Large intestine (tissue), 3 donors: Measurements from ENCODE around the gene SLC2A1. TPM values are rescaled to one million over a fixed set of nuclear protein-coding genes. Genes with fewer than 3 reads are reported as not detected.

Experiments used
- DNase-seq, 2 donors: peaks; one replicate each; pipeline versions ENCODE4 v3.0.0 to v3.0.0-alpha.2; 2013
- H3K27ac ChIP-seq: one replicate; pipeline ENCODE4 v1.5.1; 2013; ENCODE audit warnings: low read length
- H3K27me3 ChIP-seq: 2 replicates; pipeline ENCODE4 v1.6.1; 2013; ENCODE audit warnings: low read length; ENCODE audit not compliant: control insufficient read depth, insufficient read depth
- H3K36me3 ChIP-seq: 2 replicates; pipeline ENCODE4 v1.6.1; 2013; ENCODE audit warnings: low read length; ENCODE audit not compliant: control insufficient read depth, insufficient read depth
- H3K4me1 ChIP-seq: one replicate; pipeline ENCODE4 v1.6.1; 2013; ENCODE audit warnings: low read length; ENCODE audit not compliant: control insufficient read depth, insufficient read depth
- H3K4me3 ChIP-seq: one replicate; pipeline ENCODE4 v1.5.1; 2013; ENCODE audit warnings: low read length
- H3K9me3 ChIP-seq: one replicate; pipeline ENCODE4 v1.6.1; 2013; ENCODE audit warnings: mild to moderate bottlenecking, low read depth, low read length, moderate library complexity; ENCODE audit not compliant: control insufficient read depth
- WGBS: methylation state at CpG from one replicate; pipeline ENCODE4 v1.1.5; 2013; ENCODE audit warnings: low lambda C conversion rate; ENCODE audit not compliant: insufficient coverage; 5-methylcytosine and 5-hydroxymethylcytosine counted together
- polyA plus RNA-seq: library from polyadenylated mRNA; unstranded; fragments of 120-200 nt; gene quantifications from one replicate; pipeline ENCODE4 v1.2.1, GENCODE V29; 2013

The SLC2A1 gene
- polyA plus RNA-seq, 1 donor, result 58.7 TPM

- Histone ChIP-seq H3K27ac (peak overlapping the region; percentile 90), H3K36me3 (no peaks in the 10 kb centered on the region), H3K4me1 (peaks cover 38% of the 10 kb centered on the region), H3K27me3 (no peaks in the 10 kb centered on the region), H3K4me3 (no peak overlapping the region), H3K9me3 (no peaks in the 10 kb centered on the region)
- peak; percentile 83 to 89 for DNase-seq
Observed at GRCh38 chr1:42999308-42999707, 40.6 kb upstream of the SLC2A1 start.

GRCh38 chr1:42998386-42998785, 39.7 kb upstream of the SLC2A1 start:
- no peak overlapping the region for H3K4me3 ChIP-seq
- no peak for DNase-seq
- no peaks in the 10 kb centered on the region for H3K27me3 ChIP-seq
- no peaks in the 10 kb centered on the region for H3K36me3 ChIP-seq
- peak overlapping the region; percentile 90 for H3K27ac ChIP-seq
- no CpG with 5 or more reads among the region's 2 CpGs for WGBS
- peaks cover 38% of the 10 kb centered on the region for H3K4me1 ChIP-seq
- no peaks in the 10 kb centered on the region for H3K9me3 ChIP-seq

- no CpG with 5 or more reads among the region's 6 CpGs for WGBS
- Histone ChIP-seq H3K27me3 (no peaks in the 10 kb centered on the region), H3K27ac (peak overlapping the region; percentile 58)
Observed at GRCh38 chr1:42996384-42996970, 37.8 kb upstream of the SLC2A1 start.

GRCh38 chr1:42993502-42994136, 35.0 kb upstream of the SLC2A1 start:
- peaks cover 9% of the 10 kb centered on the region for H3K9me3 ChIP-seq
- DNase-seq, result no peak
- no peak overlapping the region for H3K27ac ChIP-seq
- H3K27me3 ChIP-seq, result no peaks in the 10 kb centered on the region
- H3K36me3 ChIP-seq, result no peaks in the 10 kb centered on the region
- H3K4me3 ChIP-seq, result no peak overlapping the region
- WGBS, result no CpG with 5 or more reads among the region's 8 CpGs
- H3K4me1 ChIP-seq, result peaks cover 13% of the 10 kb centered on the region

More at GRCh38 chr1:42996384-42996970, 37.8 kb upstream of the SLC2A1 start:
- Histone ChIP-seq H3K36me3 (no peaks in the 10 kb centered on the region), H3K4me3 (no peak overlapping the region), H3K9me3 (no peaks in the 10 kb centered on the region), H3K4me1 (peaks cover 25% of the 10 kb centered on the region)
- peak in 1 of 2 donors; percentile 74 for DNase-seq

DNA sequence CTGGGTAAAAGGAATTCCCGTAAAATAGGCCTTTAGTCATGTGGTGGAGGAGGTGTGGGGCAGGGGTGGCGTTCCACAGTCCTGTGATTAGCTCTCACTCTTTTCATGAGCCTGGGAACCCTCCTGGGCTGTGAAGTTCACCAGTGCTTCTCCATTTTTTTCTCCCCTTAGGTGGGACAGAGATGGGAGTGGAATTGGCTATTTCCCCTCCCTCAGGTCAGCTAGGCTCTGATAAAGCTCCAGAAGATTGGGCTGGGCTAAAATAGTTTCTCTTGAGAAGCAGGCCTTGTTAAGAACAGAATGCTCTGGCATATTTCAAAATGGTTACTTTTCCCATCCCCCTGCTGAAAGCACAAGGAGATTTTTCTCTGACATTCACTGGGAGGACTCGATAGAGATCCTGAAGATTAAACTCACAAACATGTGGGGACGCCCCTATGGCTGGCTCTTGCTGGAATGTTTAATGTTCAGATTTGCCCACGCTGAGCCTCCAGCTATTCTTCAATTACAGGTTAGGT, 33.4 kb upstream of the SLC2A1 start:
- Histone ChIP-seq H3K27me3 (no peaks in the 10 kb centered on the region), H3K9me3 (peaks cover 9% of the 10 kb centered on the region), H3K4me3 (no peak overlapping the region), H3K36me3 (no peaks in the 10 kb centered on the region), H3K4me1 (peaks cover 10% of the 10 kb centered on the region), H3K27ac (no peak overlapping the region)
- DNase-seq, result no peak
- WGBS, result no CpG with 5 or more reads among the region's 5 CpGs

- no peak for DNase-seq
- WGBS, result no CpG with 5 or more reads among the region's 9 CpGs
- Histone ChIP-seq H3K27ac (no peak overlapping the region), H3K4me1 (no peaks in the 10 kb centered on the region), H3K27me3 (no peaks in the 10 kb centered on the region), H3K4me3 (no peak overlapping the region), H3K36me3 (no peaks in the 10 kb centered on the region), H3K9me3 (peaks cover 9% of the 10 kb centered on the region)
Observed at GRCh38 chr1:42990757-42991346, 32.2 kb upstream of the SLC2A1 start.

DNA sequence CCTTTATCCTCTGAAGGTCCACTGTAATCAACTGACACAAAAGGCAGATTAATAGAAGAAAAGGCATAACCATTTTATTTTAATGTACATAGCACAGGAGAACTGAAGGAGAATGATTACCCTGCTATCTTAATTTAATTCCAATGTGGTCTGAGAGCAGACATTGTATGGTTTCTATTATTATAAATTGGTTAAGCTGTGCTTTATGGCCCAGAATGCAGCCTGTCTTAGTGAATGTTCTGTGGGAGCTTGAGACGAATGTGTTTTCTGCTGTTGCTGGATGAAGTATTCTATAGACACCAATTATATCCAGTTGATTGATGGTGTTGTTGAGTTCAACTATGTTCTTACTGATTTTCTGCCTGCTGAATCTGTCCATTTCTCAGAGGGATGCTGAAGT, 25.0 kb upstream of the SLC2A1 start:
- Histone ChIP-seq H3K27me3 (no peaks in the 10 kb centered on the region), H3K36me3 (no peaks in the 10 kb centered on the region), H3K27ac (no peak overlapping the region), H3K4me1 (peaks cover 21% of the 10 kb centered on the region), H3K9me3 (no peaks in the 10 kb centered on the region), H3K4me3 (no peak overlapping the region)
- DNase-seq, result no peak
- WGBS, result no CpG with 5 or more reads among the region's 1 CpG

- Histone ChIP-seq H3K4me1 (peaks cover 21% of the 10 kb centered on the region), H3K4me3 (no peak overlapping the region), H3K9me3 (no peaks in the 10 kb centered on the region), H3K27ac (no peak overlapping the region), H3K27me3 (no peaks in the 10 kb centered on the region), H3K36me3 (no peaks in the 10 kb centered on the region)
- no CpG with 5 or more reads among the region's 3 CpGs for WGBS
- DNase-seq, result no peak
Observed at GRCh38 chr1:42983253-42983652, 24.6 kb upstream of the SLC2A1 start.

GRCh38 chr1:42982641-42983040, 24.0 kb upstream of the SLC2A1 start:
- Histone ChIP-seq H3K27me3 (no peaks in the 10 kb centered on the region), H3K4me3 (no peak overlapping the region), H3K36me3 (no peaks in the 10 kb centered on the region), H3K9me3 (no peaks in the 10 kb centered on the region), H3K4me1 (peaks cover 21% of the 10 kb centered on the region), H3K27ac (no peak overlapping the region)
- no CpG with 5 or more reads among the region's 6 CpGs for WGBS
- no peak for DNase-seq

- Histone ChIP-seq H3K27me3 (no peaks in the 10 kb centered on the region), H3K27ac (no peak overlapping the region), H3K4me1 (peaks cover 21% of the 10 kb centered on the region), H3K36me3 (no peaks in the 10 kb centered on the region), H3K9me3 (no peaks in the 10 kb centered on the region), H3K4me3 (no peak overlapping the region)
- WGBS, result no CpG with 5 or more reads among the region's 6 CpGs
- no peak for DNase-seq
Observed at GRCh38 chr1:42981871-42982270, 23.2 kb upstream of the SLC2A1 start.
